Suppressor macrophage (primary cell): Measurements from ENCODE around the gene PPP1R3F.
"Not testable (repeated sequence)": the region's sequence is repeated elsewhere in the genome, so short reads cannot be mapped to it uniquely, and the experiment has no call there.

ENCODE experiments used
- DNase-seq, 4 experiments: peaks; one replicate each; pipeline ENCODE4 v3.0.0-alpha.2; 2020 to 2022

The PPP1R3F gene

GRCh38 chrX:49321737-49322136 lies 52.1 kb downstream of the PPP1R3F start, which contains the start of gene GAGE12J:
GAGE12J (plus strand) TSS chrX:49322037; CDS start chrX:49323194, 1,157 bp downstream.
- not testable (repeated sequence) for DNase-seq

GRCh38 chrX:49322266-49322665 lies 52.7 kb downstream of the PPP1R3F start:
- DNase-seq, result not testable (repeated sequence)

- not testable (repeated sequence) for DNase-seq
These were observed 54.1 kb downstream of the PPP1R3F start for GRCh38 chrX:49323735-49324134.

GRCh38 chrX:49330421-49330820 lies 60.8 kb downstream of the PPP1R3F start:
- not testable (repeated sequence) for DNase-seq

GRCh38 chrX:49331282-49331681 lies 61.7 kb downstream of the PPP1R3F start, which contains the start of gene GAGE13:
GAGE13 (plus strand) TSS chrX:49331582; CDS start chrX:49332738, 1,156 bp downstream.
- not testable (repeated sequence) for DNase-seq

- not testable (repeated sequence) for DNase-seq
These were observed 62.2 kb downstream of the PPP1R3F start for GRCh38 chrX:49331841-49332240.
